Measurements from ENCODE around the gene PI4KB.

PI4KB gene

GRCh38 chr1:151311589-151312331 lies 15.5 kb downstream of the PI4KB start:
- DNase-seq (ENCODE audit: low read depth) = peak; percentile 65

- DNase-seq (ENCODE audit: low read depth) = no peak
These were observed 16.2 kb downstream of the PI4KB start for GRCh38 chr1:151311011-151311410.

- DNase-seq (ENCODE audit: low read depth) = no peak
These were observed 17.3 kb downstream of the PI4KB start for GRCh38 chr1:151309811-151310323.

GRCh38 chr1:151294742-151295462 lies 32.3 kb downstream of the PI4KB start:
- no peak for DNase-seq (ENCODE audit: low read depth)

GRCh38 chr1:151293093-151293492 lies 34.1 kb downstream of the PI4KB start:
- no peak for DNase-seq (ENCODE audit: low read depth)

DNA sequence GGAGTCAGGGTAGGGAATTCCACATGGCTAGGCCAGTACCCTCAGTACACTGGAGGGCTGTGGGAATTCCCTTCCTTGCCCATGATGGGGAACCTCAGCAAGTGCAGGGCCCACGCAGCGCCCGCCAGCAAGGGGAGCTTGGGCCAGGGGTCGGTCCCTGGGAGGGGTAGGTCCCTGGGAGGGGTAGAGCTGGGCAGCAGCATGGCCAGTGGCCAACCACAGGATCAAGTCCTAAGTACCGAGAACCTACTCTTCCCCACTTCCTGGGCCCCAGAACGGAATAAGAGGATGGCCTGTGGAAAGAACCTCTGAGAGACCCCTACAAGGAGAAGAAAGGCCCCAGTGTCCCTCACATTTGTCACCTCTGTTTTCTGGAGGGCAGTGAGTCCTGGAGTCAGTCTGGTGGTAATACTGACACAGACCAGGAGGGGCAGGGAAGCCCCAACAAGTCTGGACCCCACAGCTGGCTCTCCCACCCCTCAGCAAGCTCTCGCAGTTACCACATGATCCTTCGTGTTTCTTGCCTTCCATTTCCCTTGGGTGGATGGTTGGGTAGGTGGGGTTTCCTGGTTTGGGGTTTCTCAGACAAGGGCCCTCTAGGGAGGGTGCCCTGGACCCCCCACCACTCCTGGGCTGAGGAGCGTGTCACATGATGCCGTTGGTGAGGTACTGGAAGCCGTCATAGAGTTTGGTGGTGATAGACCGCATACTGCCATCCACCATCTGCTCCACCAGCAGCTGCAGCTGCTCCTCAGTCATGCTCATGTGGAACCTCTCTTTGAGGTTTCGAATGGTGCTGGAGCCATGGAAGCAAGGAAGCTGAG lies 34.8 kb downstream of the PI4KB start:
- no peak for DNase-seq (ENCODE audit: low read depth)

GRCh38 chr1:151290709-151291303 lies 36.4 kb downstream of the PI4KB start:
- no peak for DNase-seq (ENCODE audit: low read depth)

DNA sequence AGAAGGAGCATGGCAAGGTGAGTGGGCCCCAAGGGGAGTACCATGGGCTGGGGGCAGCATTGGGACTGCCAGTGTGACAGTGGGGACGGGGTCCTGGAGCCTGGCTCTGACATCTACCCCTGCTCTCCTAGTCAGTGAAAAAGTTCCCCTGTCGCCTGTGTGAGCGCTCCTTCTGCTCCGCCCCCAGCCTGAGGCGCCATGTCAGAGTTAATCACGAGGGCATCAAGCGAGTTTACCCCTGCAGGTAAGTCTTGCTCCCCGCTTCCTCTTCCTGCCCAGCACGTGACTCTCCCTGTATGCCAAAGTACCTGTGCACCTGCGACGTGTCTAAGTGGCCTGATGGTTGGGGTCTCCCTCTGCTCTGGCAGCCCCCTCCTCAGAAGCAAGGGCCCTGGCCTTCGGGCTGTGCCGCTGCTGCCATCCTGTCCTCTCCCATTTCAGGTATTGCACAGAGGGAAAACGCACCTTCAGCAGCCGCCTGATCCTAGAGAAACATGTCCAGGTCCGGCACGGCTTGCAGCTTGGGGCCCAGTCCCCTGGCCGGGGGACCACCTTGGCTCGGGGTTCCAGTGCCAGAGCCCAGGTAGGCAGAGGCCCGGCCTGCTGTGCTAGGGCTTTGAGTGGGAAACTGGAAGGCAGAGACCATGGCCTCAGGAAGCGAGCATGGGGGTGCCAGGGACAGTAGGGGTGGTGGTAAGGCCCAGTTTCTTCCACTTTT lies 37.1 kb downstream of the PI4KB start:
- no peak for DNase-seq (ENCODE audit: low read depth)

DNA sequence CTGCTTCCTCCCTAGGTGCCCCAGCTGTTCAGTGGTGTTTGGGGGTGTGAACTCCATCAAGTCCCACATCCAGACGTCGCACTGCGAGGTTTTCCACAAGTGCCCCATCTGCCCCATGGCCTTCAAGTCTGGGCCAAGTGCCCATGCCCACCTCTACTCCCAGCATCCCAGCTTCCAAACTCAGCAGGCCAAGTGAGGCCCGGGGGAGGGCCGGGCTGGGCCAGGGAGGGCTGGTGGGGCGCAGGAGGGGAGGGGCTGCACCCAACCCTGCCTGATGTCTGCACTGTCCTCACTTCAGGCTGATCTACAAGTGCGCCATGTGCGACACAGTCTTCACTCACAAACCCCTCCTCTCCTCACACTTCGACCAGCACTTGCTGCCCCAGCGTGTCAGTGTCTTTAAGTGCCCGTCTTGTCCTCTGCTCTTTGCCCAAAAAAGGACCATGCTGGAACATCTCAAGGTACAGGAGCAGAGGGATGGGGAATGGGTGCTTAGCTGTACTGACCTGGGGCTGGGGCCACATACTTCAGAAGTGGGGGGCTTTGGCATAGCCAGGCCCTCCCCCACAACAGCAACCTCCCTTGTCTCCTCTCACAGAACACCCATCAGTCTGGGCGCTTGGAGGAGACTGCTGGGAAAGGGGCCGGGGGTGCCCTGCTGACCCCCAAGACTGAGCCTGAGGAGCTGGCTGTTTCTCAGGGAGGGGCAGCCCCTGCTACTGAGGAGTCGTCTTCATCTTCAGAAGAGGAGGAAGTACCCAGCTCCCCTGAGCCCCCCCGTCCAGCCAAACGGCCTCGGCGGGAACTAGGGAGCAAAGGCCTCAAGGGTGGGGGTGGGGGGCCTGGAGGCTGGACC lies 37.9 kb downstream of the PI4KB start:
- DNase-seq (ENCODE audit: low read depth) = no peak

GRCh38 chr1:151288502-151288901 lies 38.7 kb downstream of the PI4KB start:
- DNase-seq (ENCODE audit: low read depth) = no peak

DNA sequence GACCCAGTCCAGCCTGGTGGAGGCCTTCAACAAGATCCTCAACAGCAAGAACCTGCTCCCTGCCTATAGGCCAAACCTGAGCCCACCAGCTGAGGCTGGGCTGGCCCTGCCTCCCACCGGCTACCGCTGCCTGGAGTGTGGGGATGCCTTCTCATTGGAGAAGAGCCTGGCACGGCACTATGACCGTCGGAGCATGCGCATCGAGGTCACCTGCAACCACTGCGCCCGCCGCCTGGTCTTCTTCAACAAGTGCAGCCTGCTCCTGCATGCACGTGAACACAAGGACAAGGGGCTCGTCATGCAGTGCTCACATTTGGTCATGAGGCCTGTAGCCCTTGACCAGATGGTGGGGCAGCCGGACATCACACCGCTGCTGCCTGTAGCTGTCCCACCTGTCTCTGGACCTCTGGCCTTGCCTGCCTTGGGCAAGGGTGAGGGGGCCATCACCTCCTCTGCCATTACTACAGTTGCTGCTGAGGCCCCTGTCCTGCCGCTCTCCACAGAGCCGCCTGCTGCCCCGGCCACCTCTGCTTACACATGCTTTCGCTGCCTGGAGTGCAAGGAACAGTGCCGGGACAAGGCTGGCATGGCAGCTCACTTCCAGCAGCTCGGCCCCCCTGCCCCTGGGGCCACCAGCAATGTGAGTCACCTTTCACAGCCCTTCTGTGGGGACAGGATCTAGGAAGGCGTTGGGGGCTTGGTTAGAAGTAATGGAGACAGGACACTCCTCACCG lies 39.3 kb downstream of the PI4KB start:
- no peak for DNase-seq (ENCODE audit: low read depth)

DNA sequence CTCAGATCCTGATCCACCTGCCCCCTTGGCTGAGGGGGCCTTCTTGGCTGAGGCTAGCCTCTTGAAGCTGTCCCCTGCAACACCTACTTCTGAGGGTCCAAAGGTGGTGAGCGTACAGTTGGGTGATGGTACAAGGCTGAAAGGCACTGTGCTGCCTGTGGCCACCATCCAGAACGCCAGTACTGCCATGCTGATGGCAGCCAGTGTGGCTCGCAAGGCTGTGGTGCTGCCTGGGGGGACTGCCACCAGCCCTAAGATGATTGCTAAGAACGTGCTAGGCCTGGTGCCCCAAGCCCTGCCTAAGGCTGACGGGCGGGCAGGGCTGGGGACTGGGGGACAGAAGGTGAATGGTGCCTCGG lies 39.9 kb downstream of the PI4KB start:
- no peak for DNase-seq (ENCODE audit: low read depth)

GRCh38 chr1:151286619-151287340 lies 40.4 kb downstream of the PI4KB start:
- no peak for DNase-seq (ENCODE audit: low read depth)

GRCh38 chr1:151284013-151284577 lies 43.1 kb downstream of the PI4KB start:
- no peak for DNase-seq (ENCODE audit: low read depth)

DNA sequence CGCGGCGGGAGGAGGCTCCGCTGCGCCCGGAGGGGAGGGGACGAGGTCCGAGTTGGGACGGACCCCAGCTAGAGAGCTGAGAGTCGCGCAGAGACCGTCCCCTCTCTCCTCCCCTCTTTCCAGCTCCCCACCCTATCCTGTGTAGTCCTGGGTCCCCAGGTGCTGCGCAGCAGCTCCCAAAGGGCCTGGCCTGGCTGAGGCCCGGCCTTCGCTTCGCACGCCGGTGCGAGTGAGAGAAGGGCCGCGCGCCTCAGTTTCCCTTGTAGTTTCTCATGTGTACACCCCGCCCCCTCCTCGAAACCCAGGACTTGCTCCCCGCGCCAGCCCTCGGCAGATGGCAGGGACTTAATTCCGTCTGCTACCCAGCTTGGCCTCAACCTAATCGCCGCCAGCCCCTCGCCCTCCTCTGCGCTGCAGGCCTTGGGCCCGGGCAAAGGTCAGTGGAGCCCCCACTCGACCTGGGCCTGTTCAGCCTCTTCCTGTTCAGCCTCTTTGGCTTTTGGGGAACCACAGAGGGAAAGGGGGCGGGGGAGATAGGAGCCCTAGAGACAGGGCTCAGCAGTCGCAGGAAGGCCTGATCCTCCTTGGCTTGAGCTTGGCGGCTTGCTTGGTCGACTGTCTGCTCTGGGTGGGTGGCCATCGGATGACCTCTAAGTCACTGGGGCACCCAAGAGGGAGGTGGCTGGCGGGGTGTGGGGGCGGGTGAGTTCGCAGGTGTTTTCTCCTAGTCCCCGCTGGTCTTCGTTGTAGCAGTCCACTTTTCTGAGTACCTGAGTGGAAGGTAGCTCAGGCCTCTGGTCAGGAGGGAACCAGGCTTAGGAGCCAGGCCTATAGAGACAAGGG lies 44.1 kb downstream of the PI4KB start:
- DNase-seq (ENCODE audit: low read depth) = no peak

DNA sequence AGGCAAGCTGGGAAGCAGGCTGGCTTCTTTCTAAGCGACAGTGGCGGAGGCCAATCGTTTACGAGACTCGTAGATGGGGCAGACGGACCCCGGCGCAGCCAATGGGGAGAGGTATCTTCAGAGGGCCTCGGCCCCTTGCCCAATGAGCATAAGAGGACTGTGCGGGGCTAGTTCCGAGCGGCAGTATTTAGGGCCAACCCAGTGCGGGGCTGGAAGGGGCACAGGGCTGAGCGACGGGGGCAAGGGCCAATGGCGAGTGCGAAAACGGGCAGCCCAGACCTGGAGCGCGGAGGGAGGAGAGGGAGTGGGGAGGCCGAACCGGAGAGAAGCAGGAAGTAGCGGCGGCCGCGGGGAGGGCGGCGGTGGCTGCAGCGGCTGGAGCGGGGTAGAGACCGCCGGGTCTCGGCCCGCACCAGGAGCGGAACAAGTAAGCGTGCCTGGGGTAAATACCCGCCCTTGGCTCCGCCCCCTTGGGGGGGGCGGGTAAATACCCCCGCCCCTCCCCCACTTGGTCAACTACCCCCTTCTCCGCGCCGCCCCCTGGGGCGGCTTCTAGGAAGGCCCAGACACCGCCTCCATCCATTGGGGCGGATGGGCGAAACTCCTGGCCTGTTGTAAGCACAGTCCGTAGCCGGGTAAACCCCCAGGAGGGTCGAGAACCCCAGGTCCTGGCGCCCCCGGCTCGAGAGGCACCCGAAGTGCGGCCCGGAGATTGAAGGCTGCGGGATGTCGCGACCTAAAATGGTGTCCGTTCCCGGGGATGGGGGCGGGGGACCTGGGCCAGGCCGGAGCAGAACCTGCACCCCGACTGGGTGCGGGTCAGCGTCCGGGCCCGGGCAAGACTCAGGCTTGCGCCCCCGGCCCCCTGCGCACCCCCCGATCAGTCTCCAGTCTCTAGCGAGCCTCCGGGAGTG lies 45.0 kb downstream of the PI4KB start, which contains the start of gene ZNF687:
Gene ZNF687 (plus strand): TSS at position 331 of the 914 bp plus-strand sequence. CDS start 3,993 bp downstream, outside the sequence.
- peak; percentile 96 for DNase-seq (ENCODE audit: low read depth)
